Neural cell (in vitro differentiated cells): ENCODE measurements around the gene ARHGAP24. TPM values are rescaled to one million over a fixed set of nuclear protein-coding genes. Genes with fewer than 3 reads are reported as not detected.

Experiments used
- H2AFZ ChIP-seq: fragments of 200-600, 300-800 bp; sonication (generic), shearing (Covaris generic); 2 replicates; pipeline ENCODE4 v1.6.0; 2014; ENCODE audit warnings: low read depth, mild to moderate bottlenecking, antibody characterized with exemption, low read length, moderate library complexity
- H3F3A ChIP-seq: fragments of 200-600 bp; shearing (Covaris generic); 2 replicates; pipeline ENCODE4 v1.6.1; 2016; ENCODE audit warnings: mild to moderate bottlenecking, moderate library complexity, mixed read lengths, antibody characterized with exemption, low read length; ENCODE audit not compliant: insufficient read depth, poor library complexity, severe bottlenecking
- H3K27ac ChIP-seq: fragments of 200-600, 300-800 bp; sonication (generic), shearing (Covaris generic); 2 replicates; pipeline ENCODE4 v1.5.1; 2014; ENCODE audit warnings: mild to moderate bottlenecking, low read length, moderate library complexity
- H3K27me3 ChIP-seq: fragments of 300-800, 200-600 bp; sonication (generic), shearing (Covaris generic); 2 replicates; pipeline ENCODE4 v1.6.0; 2014; ENCODE audit warnings: mild to moderate bottlenecking, low read depth, low read length, moderate library complexity; ENCODE audit not compliant: insufficient read depth
- H3K36me3 ChIP-seq: fragments of 300-800, 200-600 bp; sonication (generic), shearing (Covaris generic); 2 replicates; pipeline ENCODE4 v1.5.1; 2014; ENCODE audit warnings: mild to moderate bottlenecking, antibody characterized with exemption, low read length, moderate library complexity; ENCODE audit not compliant: insufficient read depth
- H3K4me2 ChIP-seq: fragments of 300-800, 200-600 bp; sonication (generic), shearing (Covaris generic); 2 replicates; pipeline ENCODE4 v1.6.0; 2014; ENCODE audit warnings: mild to moderate bottlenecking, low read length
- H3K4me3 ChIP-seq: fragments of 300-800, 200-600 bp; sonication (generic), shearing (Covaris generic); 2 replicates; pipeline ENCODE4 v1.5.1; 2014; ENCODE audit warnings: mild to moderate bottlenecking, low read length, moderate library complexity
- H3K79me2 ChIP-seq: fragments of 200-600 bp; shearing (Covaris generic); replicated peaks from 2 replicates; pipeline ENCODE4 v1.6.0; 2014; ENCODE audit warnings: mild to moderate bottlenecking, low read length, moderate library complexity; ENCODE audit not compliant: insufficient read depth
- H3K9ac ChIP-seq: fragments of 300-800, 200-600 bp; sonication (generic), shearing (Covaris generic); 2 replicates; pipeline ENCODE4 v1.6.1; 2016; ENCODE audit warnings: mild to moderate bottlenecking, low read length, mixed read lengths
- H3K9me2 ChIP-seq: fragments of 200-600 bp; shearing (Covaris generic); 2 replicates; pipeline ENCODE4 v1.6.1; 2016; ENCODE audit warnings: mild to moderate bottlenecking, low read length, mixed read lengths; ENCODE audit not compliant: insufficient read depth
- H3K9me3 ChIP-seq: fragments of 200-600, 300-800 bp; sonication (generic), shearing (Covaris generic); 2 replicates; pipeline ENCODE4 v1.6.1; 2016; ENCODE audit warnings: mild to moderate bottlenecking, mixed run types, low read length, moderate library complexity, mixed read lengths
- H4K20me1 ChIP-seq: fragments of 200-600 bp; shearing (Covaris generic); 2 replicates; pipeline ENCODE4 v1.6.1; 2016; ENCODE audit warnings: mild to moderate bottlenecking, mixed run types; ENCODE audit not compliant: insufficient read depth
- CTCF ChIP-seq: fragments of 450-650 bp; IDR thresholded peaks from 2 replicates; pipeline ENCODE4 v1.5.1; 2014; ENCODE audit warnings: antibody characterized with exemption, mild to moderate bottlenecking, moderate library complexity; ENCODE audit not compliant: poor library complexity, severe bottlenecking
- EP300 ChIP-seq: fragments of 450-650 bp; conservative IDR thresholded peaks from 2 replicates; pipeline ENCODE4 v1.6.1; 2014; ENCODE audit warnings: antibody characterized with exemption, mild to moderate bottlenecking, moderate library complexity; ENCODE audit not compliant: poor library complexity, severe bottlenecking
- EZH2 ChIP-seq: fragments of 200-600, 300-800 bp; shearing (Covaris generic), sonication (generic); IDR thresholded peaks from 2 replicates; pipeline ENCODE4 v1.6.1; 2014; ENCODE audit warnings: antibody characterized with exemption, low read length, borderline replicate concordance, mild to moderate bottlenecking; ENCODE audit not compliant: insufficient read depth, poor library complexity, severe bottlenecking
- MXI1 ChIP-seq: fragments of 450-650 bp; conservative IDR thresholded peaks from 2 replicates; pipeline ENCODE4 v1.6.1; 2014; ENCODE audit warnings: antibody characterized with exemption, mild to moderate bottlenecking; ENCODE audit not compliant: poor library complexity, severe bottlenecking
- POLR2AphosphoS5 ChIP-seq: IDR thresholded peaks from 2 replicates; pipeline ENCODE4 v1.6.1; 2012
- RAD21 ChIP-seq: fragments of 450-650 bp; conservative IDR thresholded peaks from 2 replicates; pipeline ENCODE4 v1.6.1; 2014; ENCODE audit warnings: antibody characterized with exemption, mild to moderate bottlenecking, moderate library complexity
- REST ChIP-seq: IDR thresholded peaks from 2 replicates; pipeline ENCODE4 v1.6.1; 2012; ENCODE audit warnings: borderline replicate concordance
- SMC3 ChIP-seq: fragments of 450-650 bp; conservative IDR thresholded peaks from 2 replicates; pipeline ENCODE4 v1.6.1; 2014; ENCODE audit warnings: antibody characterized with exemption, mild to moderate bottlenecking, moderate library complexity; ENCODE audit not compliant: poor library complexity
- TAF1 ChIP-seq: IDR thresholded peaks from 2 replicates; pipeline ENCODE4 v1.6.1; 2012; ENCODE audit warnings: low read depth
- polyA plus RNA-seq: library from polyadenylated mRNA; depleted of rRNA; stranded (reverse); fragments of >200 nt; gene quantifications from 2 replicates; pipeline ENCODE4 v1.2.3, GENCODE V29; 2014

The ARHGAP24 gene
- polyA plus RNA-seq, 1 donor from 2014 or later: 2.9 TPM

GRCh38 chr4:85738721-85739120 lies 263.8 kb downstream of the ARHGAP24 start:
- Histone ChIP-seq H3K27ac (no peak overlapping the region), H3F3A (no peaks in the 10 kb centered on the region), H3K9ac (no peak overlapping the region), H2AFZ (no peak overlapping the region), H4K20me1 (no peaks in the 10 kb centered on the region), H3K27me3 (no peaks in the 10 kb centered on the region), H3K9me2 (no peaks in the 10 kb centered on the region), H3K9me3 (no peaks in the 10 kb centered on the region), H3K79me2 (no peaks in the 10 kb centered on the region), H3K4me2 (no peak overlapping the region), H3K4me3 (no peak overlapping the region), H3K36me3 (no peaks in the 10 kb centered on the region)
- TF ChIP-seq TAF1 (no peak), CTCF (no peak), REST (no peak), EP300 (no peak), EZH2 (no peak), MXI1 (no peak), SMC3 (no peak), RAD21 (no peak), POLR2AphosphoS5 (no peak)

- TF ChIP-seq POLR2AphosphoS5 (no peak), SMC3 (no peak), REST (no peak), CTCF (no peak), MXI1 (no peak), RAD21 (no peak), EP300 (no peak), EZH2 (no peak), TAF1 (no peak)
- Histone ChIP-seq H3K9me3 (no peaks in the 10 kb centered on the region), H2AFZ (no peak overlapping the region), H3K4me2 (no peak overlapping the region), H3F3A (no peaks in the 10 kb centered on the region), H3K9ac (no peak overlapping the region), H3K27ac (no peak overlapping the region), H4K20me1 (no peaks in the 10 kb centered on the region), H3K9me2 (no peaks in the 10 kb centered on the region), H3K36me3 (no peaks in the 10 kb centered on the region), H3K27me3 (no peaks in the 10 kb centered on the region), H3K79me2 (no peaks in the 10 kb centered on the region), H3K4me3 (no peak overlapping the region)
Observed at GRCh38 chr4:85740431-85740861, 265.5 kb downstream of the ARHGAP24 start.
